Left ventricle myocardium inferior (tissue), 1 donor: ENCODE measurements around the gene VMA21. TPM values are rescaled to one million over a fixed set of nuclear protein-coding genes. Genes with fewer than 3 reads are reported as not detected.

Source experiments
- DNase-seq: peaks from one replicate; pipeline ENCODE4 v3.0.0-alpha.2; 2020
- H3K27ac ChIP-seq: fragments of 200-600 bp; replicated peaks from 2 replicates; pipeline ENCODE4 v1.8.0; 2021
- H3K27me3 ChIP-seq: fragments of 200-600 bp; 2 replicates; pipeline ENCODE4 v1.8.0; 2021; ENCODE audit warnings: low read depth
- H3K36me3 ChIP-seq: fragments of 200-600 bp; 2 replicates; pipeline ENCODE4 v1.8.0; 2021
- H3K4me1 ChIP-seq: fragments of 200-600 bp; 2 replicates; pipeline ENCODE4 v1.8.0; 2021
- H3K4me3 ChIP-seq: fragments of 200-600 bp; 2 replicates; pipeline ENCODE4 v1.8.0; 2021; ENCODE audit warnings: mild to moderate bottlenecking, moderate library complexity
- H3K9me3 ChIP-seq: fragments of 200-600 bp; replicated peaks from 2 replicates; pipeline ENCODE4 v1.8.0; 2021
- intact Hi-C: fragments of 100-400 bp; cut with micrococcal nuclease; formaldehyde crosslinking; loops from one replicate; pipeline ENCODE4 v1.11.0; 2022
- total RNA-seq: library from RNA; stranded (reverse); fragmentation: NEBNext Ultra II Directional; extraction: Animal tissue kit (Norgen Biotek cat#: 25700); gene quantifications from one replicate; pipeline ENCODE4 v1.2.1, GENCODE V29; 2021
- TF ChIP-seq, protein P1 (sequence below): fragments of 200-600 bp; IDR thresholded peaks from 2 replicates; pipeline ENCODE4 v1.8.0; 2021; ENCODE audit warnings: antibody characterized with exemption, mild to moderate bottlenecking, borderline replicate concordance
- donor health status: DM: no; HTN: yes; CAD: no; lungs with severe emphysema.

VMA21 gene
- total RNA-seq, 1 donor from 2014 or later: 26.0 TPM

- TF ChIP-seq, protein P1, sequence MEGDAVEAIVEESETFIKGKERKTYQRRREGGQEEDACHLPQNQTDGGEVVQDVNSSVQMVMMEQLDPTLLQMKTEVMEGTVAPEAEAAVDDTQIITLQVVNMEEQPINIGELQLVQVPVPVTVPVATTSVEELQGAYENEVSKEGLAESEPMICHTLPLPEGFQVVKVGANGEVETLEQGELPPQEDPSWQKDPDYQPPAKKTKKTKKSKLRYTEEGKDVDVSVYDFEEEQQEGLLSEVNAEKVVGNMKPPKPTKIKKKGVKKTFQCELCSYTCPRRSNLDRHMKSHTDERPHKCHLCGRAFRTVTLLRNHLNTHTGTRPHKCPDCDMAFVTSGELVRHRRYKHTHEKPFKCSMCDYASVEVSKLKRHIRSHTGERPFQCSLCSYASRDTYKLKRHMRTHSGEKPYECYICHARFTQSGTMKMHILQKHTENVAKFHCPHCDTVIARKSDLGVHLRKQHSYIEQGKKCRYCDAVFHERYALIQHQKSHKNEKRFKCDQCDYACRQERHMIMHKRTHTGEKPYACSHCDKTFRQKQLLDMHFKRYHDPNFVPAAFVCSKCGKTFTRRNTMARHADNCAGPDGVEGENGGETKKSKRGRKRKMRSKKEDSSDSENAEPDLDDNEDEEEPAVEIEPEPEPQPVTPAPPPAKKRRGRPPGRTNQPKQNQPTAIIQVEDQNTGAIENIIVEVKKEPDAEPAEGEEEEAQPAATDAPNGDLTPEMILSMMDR: no peak
- Histone ChIP-seq H3K4me3 (peak overlapping the region; percentile 83), H3K27ac (peak overlapping the region; percentile 90), H3K27me3 (no peaks in the 10 kb centered on the region), H3K36me3 (no peaks in the 10 kb centered on the region), H3K9me3 (no peaks in the 10 kb centered on the region), H3K4me1 (peaks cover 45% of the 10 kb centered on the region)
- peak; percentile 16 for DNase-seq
- intact Hi-C loops: no loop called here
Measured at GRCh38 chrX:151396042-151396824, 773 bp upstream of the VMA21 start.

DNA sequence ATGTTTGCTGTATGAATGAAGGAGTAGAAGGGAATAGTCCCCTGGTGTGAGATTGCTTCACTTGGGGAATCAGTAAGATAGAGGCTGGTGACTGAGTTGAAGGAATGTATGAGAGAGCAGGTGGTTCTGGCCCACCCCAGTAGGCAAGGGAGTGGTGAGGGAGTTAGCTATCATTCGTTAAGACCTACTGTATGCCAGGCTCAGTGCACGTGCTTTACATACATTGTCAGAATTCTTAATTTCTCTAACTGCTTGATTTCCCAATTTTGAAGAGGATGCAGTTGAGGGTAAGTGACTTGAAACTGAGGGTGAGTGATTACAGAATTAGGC, 700 bp downstream of the VMA21 start:
- intact Hi-C loops: no loop called here
- TF ChIP-seq, protein P1: no peak
- no peaks in the 10 kb centered on the region for H3K9me3 ChIP-seq
- H3K36me3 ChIP-seq: no peaks in the 10 kb centered on the region
- peak overlapping the region; percentile 90 for H3K27ac ChIP-seq
- H3K27me3 ChIP-seq: no peaks in the 10 kb centered on the region
- H3K4me3 ChIP-seq: peak overlapping the region; percentile 83
- H3K4me1 ChIP-seq: peaks cover 49% of the 10 kb centered on the region
- DNase-seq: no peak

GRCh38 chrX:151398346-151398745, 1.3 kb downstream of the VMA21 start:
- intact Hi-C loops: no loop called here
- DNase-seq: no peak
- H3K9me3 ChIP-seq: no peaks in the 10 kb centered on the region
- no peak overlapping the region for H3K27ac ChIP-seq
- TF ChIP-seq, protein P1: no peak
- peak overlapping the region; percentile 83 for H3K4me3 ChIP-seq
- peaks cover 49% of the 10 kb centered on the region for H3K4me1 ChIP-seq
- H3K36me3 ChIP-seq: no peaks in the 10 kb centered on the region
- H3K27me3 ChIP-seq: no peaks in the 10 kb centered on the region

DNA sequence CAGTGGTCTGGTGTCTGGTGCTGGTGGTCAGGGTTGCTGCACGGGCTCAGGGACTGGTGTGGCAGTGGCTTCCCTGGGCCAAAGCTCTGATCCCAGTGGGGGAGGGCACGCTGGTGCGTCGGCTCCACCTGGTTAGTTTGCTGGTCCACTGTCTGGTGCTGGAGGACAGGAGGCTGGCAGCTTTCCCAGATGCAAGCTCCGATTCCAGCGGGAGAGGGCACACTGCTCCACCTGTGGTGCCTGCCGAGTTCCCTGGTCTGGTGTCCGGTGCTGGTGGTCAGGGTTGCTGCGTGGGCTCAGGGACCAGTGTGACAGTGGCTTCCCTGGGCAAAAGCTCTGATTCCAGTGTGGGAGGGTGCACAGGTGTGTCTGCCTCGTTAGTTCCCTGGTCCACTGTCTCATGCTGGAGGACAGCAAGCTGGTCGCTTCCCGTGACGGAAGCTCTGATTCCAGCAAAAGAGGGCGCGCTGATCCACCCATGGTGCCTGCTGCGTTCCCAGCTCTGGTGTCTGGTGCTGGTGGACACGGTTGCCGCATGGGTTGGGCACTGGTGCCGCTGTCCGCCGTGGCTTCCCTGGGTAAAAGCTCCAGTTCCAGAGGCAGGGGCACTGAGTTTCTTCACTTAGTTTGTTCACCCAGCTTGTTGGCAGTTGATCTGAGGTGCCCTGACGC, 5.8 kb downstream of the VMA21 start:
- H3K27ac ChIP-seq: no peak overlapping the region
- H3K36me3 ChIP-seq: peaks cover 2% of the 10 kb centered on the region
- no peaks in the 10 kb centered on the region for H3K27me3 ChIP-seq
- H3K9me3 ChIP-seq: no peaks in the 10 kb centered on the region
- DNase-seq: peak; percentile 26
- no peak overlapping the region for H3K4me3 ChIP-seq
- TF ChIP-seq, protein P1: no peak
- H3K4me1 ChIP-seq: peaks cover 29% of the 10 kb centered on the region
- intact Hi-C loops: no loop called here

DNA sequence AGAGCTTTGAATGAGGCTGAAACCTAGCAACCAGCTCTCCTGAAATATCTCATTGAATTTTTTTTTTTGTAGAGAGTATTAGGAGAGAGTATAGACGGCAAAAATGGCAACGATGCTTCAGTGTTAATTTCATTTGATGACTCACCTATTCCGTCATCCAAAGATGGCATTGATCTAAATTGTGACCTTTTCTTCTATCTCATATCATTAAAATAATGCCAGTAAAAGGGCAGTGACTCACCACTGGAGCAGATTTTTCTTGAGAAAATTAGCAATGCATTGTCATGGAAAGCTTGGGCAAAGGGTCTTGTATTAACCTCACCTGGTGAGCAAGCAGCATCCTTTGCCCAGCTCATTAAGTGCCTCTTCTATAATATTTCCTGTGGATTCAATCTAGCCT, 19.6 kb downstream of the VMA21 start:
- DNase-seq: no peak
- no peaks in the 10 kb centered on the region for H3K4me1 ChIP-seq
- no peaks in the 10 kb centered on the region for H3K36me3 ChIP-seq
- no peaks in the 10 kb centered on the region for H3K9me3 ChIP-seq
- intact Hi-C loops: no loop called here
- no peak overlapping the region for H3K27ac ChIP-seq
- no peaks in the 10 kb centered on the region for H3K27me3 ChIP-seq
- H3K4me3 ChIP-seq: no peak overlapping the region
- TF ChIP-seq, protein P1: no peak
